ENCODE measurements around the gene GRB10.

GRCh38 chr7:50743893-50744292 is 38.8 kb downstream of the GRB10 start:
- TF ChIP-seq EP300 (conservative IDR thresholded peaks at IDR 0.05; ENCODE audit: poor library complexity, severe bottlenecking): no peak
- TF ChIP-seq CTCF (IDR thresholded peaks at IDR 0.05; ENCODE audit: poor library complexity, severe bottlenecking): no peak
- no peak for TF ChIP-seq EZH2 (IDR thresholded peaks at IDR 0.05; ENCODE audit: borderline replicate concordance, insufficient read depth, low read length, poor library complexity, severe bottlenecking)
- no peak for TF ChIP-seq POLR2AphosphoS5 (IDR thresholded peaks at IDR 0.05)
- no peak for TF ChIP-seq TAF1 (IDR thresholded peaks at IDR 0.05; ENCODE audit: low read depth)
- no peak for TF ChIP-seq MXI1 (conservative IDR thresholded peaks at IDR 0.05; ENCODE audit: poor library complexity, severe bottlenecking)
